GM12875 (cell line): ENCODE results near the gene BRSK2.

Experiments used
- H3K4me3 ChIP-seq: one replicate; pipeline ENCODE4 v1.5.1; 2011; ENCODE audit warnings: low read depth, low read length, control low read depth
- CTCF ChIP-seq: IDR thresholded peaks from 2 replicates; pipeline ENCODE4 v1.5.1; 2011; ENCODE audit warnings: low read depth, mild to moderate bottlenecking, control low read depth, inconsistent platforms, low read length, moderate library complexity, borderline replicate concordance; ENCODE audit not compliant: insufficient read depth

BRSK2 gene

GRCh38 chr11:1351278-1351937 lies 38.3 kb upstream of the BRSK2 start:
- no peak for TF ChIP-seq CTCF
- no peak overlapping the region for H3K4me3 ChIP-seq

- no peak for TF ChIP-seq CTCF
- no peak overlapping the region for H3K4me3 ChIP-seq
Observed at GRCh38 chr11:1352696-1353382, 36.9 kb upstream of the BRSK2 start.

- H3K4me3 ChIP-seq: no peak overlapping the region
- no peak for TF ChIP-seq CTCF
Observed at GRCh38 chr11:1353383-1354124, 36.2 kb upstream of the BRSK2 start.

- no peak overlapping the region for H3K4me3 ChIP-seq
- TF ChIP-seq CTCF: no peak
Observed at GRCh38 chr11:1354125-1354938, 35.4 kb upstream of the BRSK2 start.

- H3K4me3 ChIP-seq: no peak overlapping the region
- no peak for TF ChIP-seq CTCF
Observed at GRCh38 chr11:1356007-1356435, 33.7 kb upstream of the BRSK2 start.

- TF ChIP-seq CTCF: no peak
- no peak overlapping the region for H3K4me3 ChIP-seq
Observed at GRCh38 chr11:1356478-1356960, 33.2 kb upstream of the BRSK2 start.
